Endothelial cell of umbilical vein (primary cell): ENCODE results near the gene PTGDR2.

Source experiments
- EZH2 ChIP-seq: IDR thresholded peaks from 2 replicates; pipeline ENCODE4 v1.6.1; 2012; ENCODE audit warnings: borderline replicate concordance, low read depth, mild to moderate bottlenecking, moderate library complexity, low read length, inconsistent platforms; ENCODE audit not compliant: severe bottlenecking
- FOS ChIP-seq: IDR thresholded peaks from 2 replicates; pipeline ENCODE4 v1.6.1; 2011; ENCODE audit warnings: mild to moderate bottlenecking, low read length, moderate library complexity, borderline replicate concordance; ENCODE audit not compliant: insufficient read depth
- POLR2A ChIP-seq: IDR thresholded peaks from 2 replicates; pipeline ENCODE4 v1.6.1; 2012; ENCODE audit warnings: low read depth, mild to moderate bottlenecking, control low read depth, low read length
- POLR2AphosphoS5 ChIP-seq: IDR thresholded peaks from 2 replicates; pipeline ENCODE4 v1.6.1; 2012; ENCODE audit warnings: low read depth, mild to moderate bottlenecking, control low read depth, low read length, moderate library complexity; ENCODE audit not compliant: insufficient read depth
- TF ChIP-seq, protein P1 (sequence below), 2 donors: IDR thresholded peaks; 1 replicate in 1 of 2; 2 replicates in 1 of 2; pipeline ENCODE4 v1.5.1; 2011; ENCODE audit warnings: low read length in 2 of 2, mild to moderate bottlenecking in 2 of 2, moderate library complexity in 2 of 2, control low read depth in 1 of 2, inconsistent platforms in 1 of 2, low read depth in 1 of 2; ENCODE audit not compliant: insufficient read depth in 1 of 2; ENCODE audit errors: extremely low read depth in 1 of 2
- TF ChIP-seq, protein P2 (sequence below): IDR thresholded peaks from 2 replicates; pipeline ENCODE4 v1.6.1; 2011; ENCODE audit not compliant: insufficient read depth, insufficient read length

DNA sequence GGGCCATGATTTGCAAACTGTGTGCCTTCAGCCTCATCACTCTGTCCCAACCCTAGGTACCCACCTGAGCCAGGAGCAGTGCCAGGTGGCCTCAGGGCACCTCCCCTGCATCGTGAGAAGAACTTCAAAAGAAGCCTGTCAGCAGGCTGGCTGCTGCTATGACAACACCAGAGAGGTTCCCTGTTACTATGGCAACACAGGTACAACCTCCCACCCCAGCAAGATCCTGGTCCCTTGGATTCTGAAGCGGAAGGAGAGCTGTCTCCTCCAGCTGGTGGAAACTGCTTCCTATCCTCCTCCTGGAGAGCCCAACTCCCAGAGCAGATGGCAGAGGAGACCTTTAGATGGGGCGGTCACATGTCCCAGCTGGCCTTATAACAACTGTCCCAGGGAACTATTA is 14.5 kb upstream of the PTGDR2 start:
- TF ChIP-seq, protein P1, sequence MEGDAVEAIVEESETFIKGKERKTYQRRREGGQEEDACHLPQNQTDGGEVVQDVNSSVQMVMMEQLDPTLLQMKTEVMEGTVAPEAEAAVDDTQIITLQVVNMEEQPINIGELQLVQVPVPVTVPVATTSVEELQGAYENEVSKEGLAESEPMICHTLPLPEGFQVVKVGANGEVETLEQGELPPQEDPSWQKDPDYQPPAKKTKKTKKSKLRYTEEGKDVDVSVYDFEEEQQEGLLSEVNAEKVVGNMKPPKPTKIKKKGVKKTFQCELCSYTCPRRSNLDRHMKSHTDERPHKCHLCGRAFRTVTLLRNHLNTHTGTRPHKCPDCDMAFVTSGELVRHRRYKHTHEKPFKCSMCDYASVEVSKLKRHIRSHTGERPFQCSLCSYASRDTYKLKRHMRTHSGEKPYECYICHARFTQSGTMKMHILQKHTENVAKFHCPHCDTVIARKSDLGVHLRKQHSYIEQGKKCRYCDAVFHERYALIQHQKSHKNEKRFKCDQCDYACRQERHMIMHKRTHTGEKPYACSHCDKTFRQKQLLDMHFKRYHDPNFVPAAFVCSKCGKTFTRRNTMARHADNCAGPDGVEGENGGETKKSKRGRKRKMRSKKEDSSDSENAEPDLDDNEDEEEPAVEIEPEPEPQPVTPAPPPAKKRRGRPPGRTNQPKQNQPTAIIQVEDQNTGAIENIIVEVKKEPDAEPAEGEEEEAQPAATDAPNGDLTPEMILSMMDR (IDR thresholded peaks at IDR 0.05; ENCODE audit: extremely low read depth in 1 of 2, insufficient read depth in 1 of 2, low read depth in 1 of 2, low read length in 2 of 2): no peak
- TF ChIP-seq POLR2AphosphoS5 (no peak), FOS (no peak), POLR2A (no peak), EZH2 (no peak)
- TF ChIP-seq, protein P2, sequence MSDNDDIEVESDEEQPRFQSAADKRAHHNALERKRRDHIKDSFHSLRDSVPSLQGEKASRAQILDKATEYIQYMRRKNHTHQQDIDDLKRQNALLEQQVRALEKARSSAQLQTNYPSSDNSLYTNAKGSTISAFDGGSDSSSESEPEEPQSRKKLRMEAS: no peak
